LNCAP (cell line): ENCODE data around the gene BIRC3.

Experiments
- TF ChIP-seq, protein P1 (sequence below): fragments of 450-650 bp; IDR thresholded peaks from 2 replicates; pipeline ENCODE4 v1.5.1; 2017; ENCODE audit warnings: mild to moderate bottlenecking

BIRC3 gene

DNA sequence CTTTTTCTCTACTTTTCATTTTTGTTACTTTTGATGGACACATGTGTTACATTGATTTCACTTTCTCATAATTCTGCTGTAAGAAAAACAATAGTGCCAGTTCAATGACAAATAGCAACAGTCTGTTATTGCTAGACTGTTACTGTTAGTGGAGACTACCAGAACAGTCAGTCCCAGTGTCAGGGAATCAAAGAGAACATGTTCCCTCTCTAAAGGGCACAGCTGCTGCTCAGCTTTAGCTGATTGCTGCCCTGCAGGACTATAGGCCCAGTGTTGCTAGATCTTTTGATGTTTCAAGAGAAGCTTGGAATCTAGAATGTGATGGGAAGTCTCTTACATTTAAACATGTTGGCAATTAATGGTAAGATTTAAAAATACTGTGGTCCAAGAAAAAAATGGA, 3.4 kb downstream of the BIRC3 start:
- TF ChIP-seq, protein P1, sequence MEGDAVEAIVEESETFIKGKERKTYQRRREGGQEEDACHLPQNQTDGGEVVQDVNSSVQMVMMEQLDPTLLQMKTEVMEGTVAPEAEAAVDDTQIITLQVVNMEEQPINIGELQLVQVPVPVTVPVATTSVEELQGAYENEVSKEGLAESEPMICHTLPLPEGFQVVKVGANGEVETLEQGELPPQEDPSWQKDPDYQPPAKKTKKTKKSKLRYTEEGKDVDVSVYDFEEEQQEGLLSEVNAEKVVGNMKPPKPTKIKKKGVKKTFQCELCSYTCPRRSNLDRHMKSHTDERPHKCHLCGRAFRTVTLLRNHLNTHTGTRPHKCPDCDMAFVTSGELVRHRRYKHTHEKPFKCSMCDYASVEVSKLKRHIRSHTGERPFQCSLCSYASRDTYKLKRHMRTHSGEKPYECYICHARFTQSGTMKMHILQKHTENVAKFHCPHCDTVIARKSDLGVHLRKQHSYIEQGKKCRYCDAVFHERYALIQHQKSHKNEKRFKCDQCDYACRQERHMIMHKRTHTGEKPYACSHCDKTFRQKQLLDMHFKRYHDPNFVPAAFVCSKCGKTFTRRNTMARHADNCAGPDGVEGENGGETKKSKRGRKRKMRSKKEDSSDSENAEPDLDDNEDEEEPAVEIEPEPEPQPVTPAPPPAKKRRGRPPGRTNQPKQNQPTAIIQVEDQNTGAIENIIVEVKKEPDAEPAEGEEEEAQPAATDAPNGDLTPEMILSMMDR = no peak

DNA sequence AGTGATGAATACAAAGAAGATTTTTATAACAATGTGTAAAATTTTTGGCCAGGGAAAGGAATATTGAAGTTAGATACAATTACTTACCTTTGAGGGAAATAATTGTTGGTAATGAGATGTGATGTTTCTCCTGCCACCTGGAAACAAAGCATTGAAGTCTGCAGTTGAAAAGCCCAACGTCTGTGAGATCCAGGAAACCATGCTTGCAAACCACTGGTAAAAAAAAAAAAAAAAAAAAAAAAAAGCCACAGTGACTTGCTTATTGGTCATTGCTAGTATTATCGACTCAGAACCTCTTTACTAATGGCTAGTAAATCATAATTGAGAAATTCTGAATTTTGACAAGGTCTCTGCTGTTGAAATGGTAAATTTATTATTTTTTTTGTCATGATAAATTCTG, 5.3 kb downstream of the BIRC3 start:
- TF ChIP-seq, protein P1 = no peak

DNA sequence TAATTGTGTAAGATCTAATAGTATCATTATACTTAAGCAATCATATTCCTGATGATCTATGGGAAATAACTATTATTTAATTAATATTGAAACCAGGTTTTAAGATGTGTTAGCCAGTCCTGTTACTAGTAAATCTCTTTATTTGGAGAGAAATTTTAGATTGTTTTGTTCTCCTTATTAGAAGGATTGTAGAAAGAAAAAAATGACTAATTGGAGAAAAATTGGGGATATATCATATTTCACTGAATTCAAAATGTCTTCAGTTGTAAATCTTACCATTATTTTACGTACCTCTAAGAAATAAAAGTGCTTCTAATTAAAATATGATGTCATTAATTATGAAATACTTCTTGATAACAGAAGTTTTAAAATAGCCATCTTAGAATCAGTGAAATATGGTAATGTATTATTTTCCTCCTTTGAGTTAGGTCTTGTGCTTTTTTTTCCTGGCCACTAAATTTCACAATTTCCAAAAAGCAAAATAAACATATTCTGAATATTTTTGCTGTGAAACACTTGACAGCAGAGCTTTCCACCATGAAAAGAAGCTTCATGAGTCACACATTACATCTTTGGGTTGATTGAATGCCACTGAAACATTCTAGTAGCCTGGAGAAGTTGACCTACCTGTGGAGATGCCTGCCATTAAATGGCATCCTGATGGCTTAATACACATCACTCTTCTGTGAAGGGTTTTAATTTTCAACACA, 6.4 kb downstream of the BIRC3 start:
- TF ChIP-seq, protein P1 = no peak

DNA sequence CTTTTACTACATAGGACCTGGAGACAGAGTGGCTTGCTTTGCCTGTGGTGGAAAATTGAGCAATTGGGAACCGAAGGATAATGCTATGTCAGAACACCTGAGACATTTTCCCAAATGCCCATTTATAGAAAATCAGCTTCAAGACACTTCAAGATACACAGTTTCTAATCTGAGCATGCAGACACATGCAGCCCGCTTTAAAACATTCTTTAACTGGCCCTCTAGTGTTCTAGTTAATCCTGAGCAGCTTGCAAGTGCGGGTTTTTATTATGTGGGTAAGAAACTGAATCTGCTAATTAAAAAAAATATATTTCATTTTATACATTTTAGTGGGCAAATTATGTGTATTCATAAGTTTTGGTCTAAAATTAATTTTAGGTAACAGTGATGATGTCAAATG, 7.8 kb downstream of the BIRC3 start:
- TF ChIP-seq, protein P1 = no peak

DNA sequence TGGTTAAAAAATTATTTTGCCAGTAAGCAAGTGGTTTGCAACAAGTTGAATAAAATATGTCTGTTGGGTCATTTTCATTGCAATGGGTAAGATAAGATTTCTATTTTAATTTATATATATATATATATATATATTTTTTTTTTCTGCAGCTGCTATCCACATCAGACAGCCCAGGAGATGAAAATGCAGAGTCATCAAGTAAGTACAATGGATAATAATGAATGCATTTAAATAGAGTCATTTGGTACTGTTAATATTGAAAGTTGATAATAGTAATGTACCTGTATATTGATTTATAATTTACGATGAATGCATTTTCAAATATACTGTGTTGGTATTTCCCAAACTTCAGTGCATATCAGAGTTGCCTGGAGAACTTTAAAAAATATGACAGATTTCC, 11.5 kb downstream of the BIRC3 start:
- TF ChIP-seq, protein P1 = no peak

DNA sequence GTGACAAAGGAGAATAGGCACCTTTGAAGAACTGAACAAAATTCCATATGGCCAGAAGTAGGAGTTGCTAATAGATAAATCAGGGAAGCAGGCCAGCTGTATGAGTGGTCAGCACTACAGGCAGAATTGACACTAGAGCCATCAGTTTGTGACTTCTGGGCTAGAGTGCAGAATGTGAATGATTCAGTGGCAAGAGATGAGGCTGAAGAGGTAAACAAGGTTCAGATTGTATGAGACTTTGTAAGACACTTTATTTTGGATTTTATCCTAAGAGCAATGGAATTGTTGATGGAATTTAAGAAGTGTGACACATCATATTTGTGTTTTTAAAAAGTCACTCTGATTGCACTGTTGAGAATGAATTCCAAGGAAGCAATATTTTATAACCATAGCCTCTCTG, 12.9 kb downstream of the BIRC3 start:
- TF ChIP-seq, protein P1 = no peak

DNA sequence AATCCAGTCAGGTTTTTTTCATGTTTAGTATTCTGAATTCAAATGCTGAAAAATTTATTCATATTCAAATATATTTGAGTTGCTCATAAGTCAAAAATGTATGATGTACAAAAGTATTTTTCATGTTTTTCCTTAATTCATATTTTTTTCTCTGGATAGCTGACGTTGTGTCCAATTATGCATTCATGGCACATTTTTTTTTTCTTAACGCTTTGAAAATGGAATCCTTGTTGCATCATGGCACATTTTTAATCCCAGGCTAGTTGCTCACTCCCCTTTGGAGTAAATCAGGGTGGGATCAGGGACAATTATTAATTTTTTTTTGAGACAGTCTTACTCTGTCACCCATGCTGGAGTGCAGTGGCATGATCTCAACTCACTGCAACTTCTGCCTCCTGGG, 14.1 kb downstream of the BIRC3 start:
- TF ChIP-seq, protein P1 = no peak

DNA sequence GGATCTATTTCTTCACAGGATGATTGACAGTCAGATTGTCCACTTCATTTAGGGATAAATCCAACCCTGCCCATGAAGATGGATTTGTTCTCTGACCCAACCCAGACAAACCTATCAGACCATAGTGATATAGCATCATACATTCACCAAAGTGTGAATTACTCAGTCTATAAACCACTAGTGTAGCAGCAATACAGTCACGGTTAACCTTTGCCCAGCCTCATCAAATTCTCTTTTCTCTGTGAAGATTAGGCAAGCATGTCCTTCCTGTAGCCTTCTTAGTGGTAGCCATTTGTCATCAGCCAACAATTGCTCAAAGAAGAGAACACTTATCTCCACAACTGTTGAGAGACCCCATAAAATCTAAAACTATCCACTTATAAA, 15.3 kb downstream of the BIRC3 start:
- TF ChIP-seq, protein P1 = no peak
